ENCODE results near the gene VWC2.

The VWC2 gene

GRCh38 chr7:49773218-49773935, at the start of gene VWC2:
TSS of gene VWC2 (plus strand) at chr7:49773638. CDS start at chr7:49775436, 1,798 bp downstream.
- no peak for DNase-seq (ENCODE audit: low spot score)

- no peak for DNase-seq (ENCODE audit: low spot score)
These were observed 49.4 kb upstream of the VWC2 start for GRCh38 chr7:49724071-49724470.

- DNase-seq (ENCODE audit: low spot score), result no peak
These were observed 41.6 kb upstream of the VWC2 start for GRCh38 chr7:49731836-49732235.

- DNase-seq (ENCODE audit: low spot score), result no peak
These were observed 10.8 kb upstream of the VWC2 start for GRCh38 chr7:49762666-49763065.

GRCh38 chr7:49763791-49764190, 9.6 kb upstream of the VWC2 start:
- DNase-seq (ENCODE audit: low spot score), result no peak

GRCh38 chr7:49766966-49767365, 6.5 kb upstream of the VWC2 start:
- DNase-seq (ENCODE audit: low spot score), result no peak

- DNase-seq (ENCODE audit: low spot score), result no peak
These were observed 5.7 kb upstream of the VWC2 start for GRCh38 chr7:49767719-49768118.

- no peak for DNase-seq (ENCODE audit: low spot score)
These were observed 5.2 kb upstream of the VWC2 start for GRCh38 chr7:49768254-49768653.

- DNase-seq (ENCODE audit: low spot score), result no peak
These were observed 4.6 kb upstream of the VWC2 start for GRCh38 chr7:49768835-49769234.

GRCh38 chr7:49769285-49769857, 4.1 kb upstream of the VWC2 start:
- no peak for DNase-seq (ENCODE audit: low spot score)

- no peak for DNase-seq (ENCODE audit: low spot score)
These were observed 2.6 kb upstream of the VWC2 start for GRCh38 chr7:49770838-49771237.

- DNase-seq (ENCODE audit: low spot score), result no peak
These were observed 1.8 kb upstream of the VWC2 start for GRCh38 chr7:49771427-49772176.

- DNase-seq (ENCODE audit: low spot score), result no peak
These were observed 571 bp upstream of the VWC2 start for GRCh38 chr7:49772916-49773217.

GRCh38 chr7:49773936-49774458, 559 bp downstream of the VWC2 start:
- no peak for DNase-seq (ENCODE audit: low spot score)

GRCh38 chr7:49774459-49775064, 1.1 kb downstream of the VWC2 start:
- no peak for DNase-seq (ENCODE audit: low spot score)

- DNase-seq (ENCODE audit: low spot score), result no peak
These were observed 1.9 kb downstream of the VWC2 start for GRCh38 chr7:49775065-49775948.

- no peak for DNase-seq (ENCODE audit: low spot score)
These were observed 2.6 kb downstream of the VWC2 start for GRCh38 chr7:49775949-49776443.

- no peak for DNase-seq (ENCODE audit: low spot score)
These were observed 3.6 kb downstream of the VWC2 start for GRCh38 chr7:49776994-49777393.

- DNase-seq (ENCODE audit: low spot score), result no peak
These were observed 5.4 kb downstream of the VWC2 start for GRCh38 chr7:49778731-49779270.

GRCh38 chr7:49780953-49781352, 7.5 kb downstream of the VWC2 start:
- DNase-seq (ENCODE audit: low spot score), result no peak

- no peak for DNase-seq (ENCODE audit: low spot score)
These were observed 8.6 kb downstream of the VWC2 start for GRCh38 chr7:49781996-49782395.

Data from hematopoietic multipotent progenitor cell treated with erythropoietin and hydrocortisone succinate and interleukin-3 and kit ligand, for 17 days (in vitro differentiated cells).